AG09309 (cell line): Measurements from ENCODE around the gene HOMEZ.

ENCODE experiments used
- DNase-seq: peaks from one replicate; pipeline ENCODE4 v3.0.0-alpha.2; 2010; ENCODE audit warnings: low read depth
- H3K4me3 ChIP-seq: 2 replicates; pipeline ENCODE4 v1.5.1; 2011; ENCODE audit warnings: mild to moderate bottlenecking, low read depth, low read length, moderate library complexity; ENCODE audit not compliant: control insufficient read depth
- CTCF ChIP-seq: IDR thresholded peaks from 2 replicates; pipeline ENCODE4 v1.5.1; 2011; ENCODE audit warnings: mild to moderate bottlenecking, low read depth, low read length, inconsistent platforms; ENCODE audit not compliant: insufficient read depth, control insufficient read depth; ENCODE audit errors: missing control alignments

HOMEZ gene

GRCh38 chr14:23306412-23307145 lies 20.6 kb upstream of the HOMEZ start, which contains the start of gene BCL2L2:
Gene BCL2L2 (plus strand): TSS chr14:23306833. CDS start chr14:23307768, 935 bp downstream.
- H3K4me3 ChIP-seq = peak within 1 kb of the TSS; percentile 72
- DNase-seq = no peak

GRCh38 chr14:23302290-23303225 lies 16.6 kb upstream of the HOMEZ start, which contains the start of gene PPP1R3E:
Gene PPP1R3E (minus strand): TSS chr14:23302859. CDS start chr14:23302576, 283 bp downstream.
- DNase-seq = no peak
- no peak for TF ChIP-seq CTCF
- H3K4me3 ChIP-seq = peak within 1 kb of the TSS; percentile 75

More at GRCh38 chr14:23306412-23307145, 20.6 kb upstream of the HOMEZ start, which contains the start of gene BCL2L2:
- TF ChIP-seq CTCF = no peak

GRCh38 chr14:23301969-23302289 lies 16.0 kb upstream of the HOMEZ start:
- no peak for DNase-seq
- no peak for TF ChIP-seq CTCF
- H3K4me3 ChIP-seq = peak overlapping the region; percentile 75

- TF ChIP-seq CTCF = peak; percentile 63
- peak; percentile 90 for DNase-seq
- peak overlapping the region; percentile 77 for H3K4me3 ChIP-seq
These were observed 15.5 kb upstream of the HOMEZ start for GRCh38 chr14:23301288-23301968.

- peak overlapping the region; percentile 77 for H3K4me3 ChIP-seq
- DNase-seq = no peak
- TF ChIP-seq CTCF = no peak
These were observed 14.8 kb upstream of the HOMEZ start for GRCh38 chr14:23300687-23301223.
